GM12873 (cell line): ENCODE results near the gene GSG1L.

Experiments
- CTCF ChIP-seq: IDR thresholded peaks from 2 replicates; pipeline ENCODE4 v1.5.1; 2012; ENCODE audit warnings: low read depth, mild to moderate bottlenecking, moderate library complexity, low read length, control low read depth; ENCODE audit not compliant: insufficient read depth; ENCODE audit errors: missing control alignments

The GSG1L gene

GRCh38 chr16:27879601-27880247, 183.8 kb downstream of the GSG1L start:
- no peak for TF ChIP-seq CTCF

- TF ChIP-seq CTCF, result no peak
Measured at GRCh38 chr16:27870116-27870798, 193.3 kb downstream of the GSG1L start.

- TF ChIP-seq CTCF, result no peak
Measured at GRCh38 chr16:27869411-27869810, 194.1 kb downstream of the GSG1L start.

- TF ChIP-seq CTCF, result no peak
Measured at GRCh38 chr16:27868180-27868579, 195.3 kb downstream of the GSG1L start.

- peak; percentile 69 for TF ChIP-seq CTCF
Measured at GRCh38 chr16:27867122-27868110, 196.1 kb downstream of the GSG1L start.

- no peak for TF ChIP-seq CTCF
Measured at GRCh38 chr16:27863377-27863776, 200.1 kb downstream of the GSG1L start.

GRCh38 chr16:27862953-27863352, 200.6 kb downstream of the GSG1L start:
- TF ChIP-seq CTCF, result no peak
